GM12864 (cell line): ENCODE results near the gene PHKA1.

Experiments used
- DNase-seq: peaks from one replicate; pipeline ENCODE4 v3.0.0-alpha.2; 2011; ENCODE audit warnings: low read depth
- H3K4me3 ChIP-seq: 2 replicates; pipeline ENCODE4 v1.5.1; 2011; ENCODE audit warnings: mild to moderate bottlenecking, low read depth, low read length, control low read depth
- CTCF ChIP-seq: IDR thresholded peaks from 2 replicates; pipeline ENCODE4 v1.5.1; 2011; ENCODE audit warnings: low read depth, mild to moderate bottlenecking, moderate library complexity, low read length, control low read depth, inconsistent platforms; ENCODE audit errors: missing control alignments

The PHKA1 gene

GRCh38 chrX:72634331-72634730 lies 79.8 kb downstream of the PHKA1 start:
- no peak for TF ChIP-seq CTCF
- no peak overlapping the region for H3K4me3 ChIP-seq
- DNase-seq: no peak

- TF ChIP-seq CTCF: no peak
- H3K4me3 ChIP-seq: no peak overlapping the region
- DNase-seq: no peak
Observed at GRCh38 chrX:72630185-72630584, 83.9 kb downstream of the PHKA1 start.

GRCh38 chrX:72624194-72624593 lies 89.9 kb downstream of the PHKA1 start:
- TF ChIP-seq CTCF: no peak
- no peak overlapping the region for H3K4me3 ChIP-seq
- DNase-seq: no peak

GRCh38 chrX:72621625-72622485 lies 92.3 kb downstream of the PHKA1 start:
- DNase-seq: peak; percentile 15
- no peak overlapping the region for H3K4me3 ChIP-seq
- TF ChIP-seq CTCF: no peak

GRCh38 chrX:72621163-72621562 lies 92.9 kb downstream of the PHKA1 start:
- DNase-seq: no peak
- no peak for TF ChIP-seq CTCF
- H3K4me3 ChIP-seq: no peak overlapping the region

- no peak overlapping the region for H3K4me3 ChIP-seq
- no peak for TF ChIP-seq CTCF
- no peak for DNase-seq
Observed at GRCh38 chrX:72620550-72621145, 93.5 kb downstream of the PHKA1 start.
